ENCODE measurements around the gene HLA-C.
"Not testable (repeated sequence)": the region's sequence is repeated elsewhere in the genome, so short reads cannot be mapped to it uniquely, and the experiment has no call there.

Gene HLA-C

GRCh38 chr6:31293343-31293742, 21.5 kb upstream of the HLA-C start:
- no peak for TF ChIP-seq CTCF (conservative IDR thresholded peaks at IDR 0.05; ENCODE audit: control insufficient read depth, insufficient read depth, low read depth, low read length)
- H3K4me3 ChIP-seq (ENCODE audit: control insufficient read depth, low read depth, low read length) = no peak overlapping the region
- peak; percentile 37 for DNase-seq (ENCODE audit: low read depth)

- no peak for DNase-seq (ENCODE audit: low read depth)
- no peak overlapping the region for H3K4me3 ChIP-seq (ENCODE audit: control insufficient read depth, low read depth, low read length)
- no peak for TF ChIP-seq CTCF (conservative IDR thresholded peaks at IDR 0.05; ENCODE audit: control insufficient read depth, insufficient read depth, low read depth, low read length)
Observed at GRCh38 chr6:31289788-31290187, 17.9 kb upstream of the HLA-C start.

- DNase-seq (ENCODE audit: low read depth) = no peak
- no peak for TF ChIP-seq CTCF (conservative IDR thresholded peaks at IDR 0.05; ENCODE audit: control insufficient read depth, insufficient read depth, low read depth, low read length)
- H3K4me3 ChIP-seq (ENCODE audit: control insufficient read depth, low read depth, low read length) = no peak overlapping the region
Observed at GRCh38 chr6:31287619-31288018, 15.7 kb upstream of the HLA-C start.

GRCh38 chr6:31285982-31286381, 14.1 kb upstream of the HLA-C start:
- no peak overlapping the region for H3K4me3 ChIP-seq (ENCODE audit: control insufficient read depth, low read depth, low read length)
- no peak for TF ChIP-seq CTCF (conservative IDR thresholded peaks at IDR 0.05; ENCODE audit: control insufficient read depth, insufficient read depth, low read depth, low read length)
- DNase-seq (ENCODE audit: low read depth) = no peak

- no peak overlapping the region for H3K4me3 ChIP-seq (ENCODE audit: control insufficient read depth, low read depth, low read length)
- no peak for DNase-seq (ENCODE audit: low read depth)
- TF ChIP-seq CTCF (conservative IDR thresholded peaks at IDR 0.05; ENCODE audit: control insufficient read depth, insufficient read depth, low read depth, low read length) = no peak
Observed at GRCh38 chr6:31285486-31285885, 13.6 kb upstream of the HLA-C start.

- H3K4me3 ChIP-seq (ENCODE audit: control insufficient read depth, low read depth, low read length); DNase-seq (ENCODE audit: low read depth): not testable (repeated sequence)
Observed at GRCh38 chr6:31279647-31280046, 7.8 kb upstream of the HLA-C start.

- no peak for TF ChIP-seq CTCF (conservative IDR thresholded peaks at IDR 0.05; ENCODE audit: control insufficient read depth, insufficient read depth, low read depth, low read length)
- DNase-seq (ENCODE audit: low read depth) = no peak
- no peak overlapping the region for H3K4me3 ChIP-seq (ENCODE audit: control insufficient read depth, low read depth, low read length)
Observed at GRCh38 chr6:31272836-31273626, 1.1 kb upstream of the HLA-C start.

Measured in fibroblast of mammary gland (primary cell).